ENCODE data around the gene SLIT3.
A peak's percentile ranks its signal among the peaks of the same experiment; 100 is the strongest.

Gene SLIT3

DNA sequence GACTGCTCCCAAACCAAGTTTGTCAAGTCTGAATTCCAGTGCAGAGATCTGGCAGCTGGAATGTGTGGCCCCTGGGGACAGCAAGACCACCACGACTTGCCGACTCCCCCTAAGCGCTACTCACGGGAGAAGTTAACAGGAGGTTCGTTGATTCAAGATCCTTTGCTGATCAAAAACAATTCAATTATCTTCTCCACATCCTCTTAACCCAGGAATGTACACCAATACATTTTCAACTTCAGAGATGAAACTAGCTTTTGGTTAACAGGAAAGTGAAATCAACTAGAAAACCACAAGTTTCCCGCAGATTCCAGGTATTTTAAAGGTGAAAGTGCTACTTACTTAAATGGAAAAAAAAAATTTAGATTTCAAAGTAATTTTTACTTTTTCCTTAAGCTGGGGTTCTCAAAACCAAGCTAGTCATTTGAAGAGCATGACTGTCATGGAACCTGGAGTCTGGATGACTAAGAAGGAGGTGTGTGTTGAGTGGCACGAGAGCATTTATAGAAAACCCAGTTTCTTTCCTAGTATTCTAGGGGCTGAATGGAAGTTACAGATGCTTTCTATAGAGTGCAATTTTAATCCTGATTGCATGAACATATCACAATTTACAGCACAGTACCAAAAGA is 464.2 kb downstream of the SLIT3 start:
- DNase-seq, result no peak
- TF ChIP-seq GATA1 (IDR thresholded peaks at IDR 0.05; ENCODE audit: low read depth, low read length), result no peak
- TF ChIP-seq POLR2A (IDR thresholded peaks at IDR 0.05; ENCODE audit: low read length), result no peak

DNA sequence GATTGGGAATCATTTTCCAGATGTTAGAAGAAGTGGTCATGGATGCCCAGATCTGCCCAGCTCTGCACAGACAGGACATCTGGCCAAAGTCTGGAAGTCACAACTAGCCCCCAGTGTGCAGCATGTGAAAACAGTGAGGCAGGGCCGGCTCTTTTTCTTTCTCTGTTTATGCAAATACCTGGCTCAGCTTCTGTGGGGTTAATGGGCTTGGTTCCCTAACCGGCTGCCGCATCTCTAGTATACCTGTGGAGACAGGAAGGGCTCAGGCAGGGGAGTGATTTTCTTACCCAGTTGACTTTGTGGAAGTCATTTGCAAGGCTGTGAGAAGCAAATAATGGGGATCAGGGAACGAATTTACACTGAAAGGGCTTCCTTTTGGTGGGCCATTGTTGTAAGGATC is 467.0 kb downstream of the SLIT3 start:
- DNase-seq, result no peak
- TF ChIP-seq POLR2A (IDR thresholded peaks at IDR 0.05; ENCODE audit: low read length) (no peak), GATA1 (IDR thresholded peaks at IDR 0.05; ENCODE audit: low read depth, low read length) (no peak)

DNA sequence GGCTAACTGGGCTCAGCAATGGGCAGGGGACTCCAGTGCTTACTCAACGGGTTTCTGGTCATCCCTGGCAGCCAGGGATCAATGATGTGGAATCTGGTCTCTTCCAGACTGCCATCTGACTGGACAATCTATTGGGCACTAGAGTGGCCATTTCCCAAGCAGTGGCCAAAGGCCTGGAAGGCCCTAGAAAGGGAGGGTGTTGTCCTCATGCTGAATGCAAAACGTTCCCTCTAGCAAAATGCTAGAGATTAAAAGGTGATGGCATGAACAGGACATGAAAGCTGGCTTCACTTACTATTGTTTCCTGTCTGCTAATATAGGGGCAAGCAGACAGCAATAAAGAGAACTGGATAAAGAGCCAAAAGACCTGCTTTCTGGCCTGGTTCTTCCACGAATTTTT is 467.6 kb downstream of the SLIT3 start:
- DNase-seq, result no peak
- TF ChIP-seq POLR2A (IDR thresholded peaks at IDR 0.05; ENCODE audit: low read length), result no peak
- TF ChIP-seq GATA1 (IDR thresholded peaks at IDR 0.05; ENCODE audit: low read depth, low read length), result no peak

DNA sequence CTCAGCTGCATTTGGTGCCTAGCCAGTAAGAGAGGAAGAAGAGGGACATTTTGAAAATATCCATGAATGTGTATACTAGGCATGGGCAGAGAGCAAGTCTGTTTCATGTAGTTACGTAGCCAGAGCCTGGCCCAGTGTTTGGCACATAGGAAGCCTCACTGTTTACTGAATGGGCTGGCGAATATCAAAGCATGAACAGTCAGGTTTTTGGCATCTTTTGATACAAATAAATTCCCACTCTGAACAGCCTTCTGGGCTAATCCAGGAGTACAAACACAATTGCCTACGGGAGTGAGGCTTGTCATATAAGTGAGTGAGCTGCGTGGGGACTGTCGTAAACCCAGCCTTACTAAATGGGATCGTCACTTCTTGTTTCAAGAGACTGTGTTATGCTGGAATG is 468.6 kb downstream of the SLIT3 start:
- DNase-seq, result no peak
- no peak for TF ChIP-seq POLR2A (IDR thresholded peaks at IDR 0.05; ENCODE audit: low read length)

DNA sequence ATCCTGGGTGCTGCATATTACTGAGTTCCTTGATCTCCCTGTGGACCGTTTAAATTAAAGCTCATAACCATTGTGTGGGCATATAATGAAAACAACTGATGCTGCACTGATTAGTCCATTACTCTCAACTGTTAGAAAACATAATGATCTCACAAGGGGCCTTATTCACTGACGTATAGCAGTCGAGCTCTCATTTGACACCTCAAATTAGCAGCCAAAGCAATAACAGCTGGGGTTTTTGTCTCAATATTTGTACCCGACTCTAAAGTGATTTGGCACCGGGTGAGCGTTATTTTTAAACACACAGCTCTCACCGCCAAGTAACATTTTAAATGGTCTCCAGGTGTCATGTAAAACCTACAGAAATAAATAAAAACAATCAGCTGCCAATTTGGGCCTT is 469.6 kb downstream of the SLIT3 start:
- no peak for DNase-seq

DNA sequence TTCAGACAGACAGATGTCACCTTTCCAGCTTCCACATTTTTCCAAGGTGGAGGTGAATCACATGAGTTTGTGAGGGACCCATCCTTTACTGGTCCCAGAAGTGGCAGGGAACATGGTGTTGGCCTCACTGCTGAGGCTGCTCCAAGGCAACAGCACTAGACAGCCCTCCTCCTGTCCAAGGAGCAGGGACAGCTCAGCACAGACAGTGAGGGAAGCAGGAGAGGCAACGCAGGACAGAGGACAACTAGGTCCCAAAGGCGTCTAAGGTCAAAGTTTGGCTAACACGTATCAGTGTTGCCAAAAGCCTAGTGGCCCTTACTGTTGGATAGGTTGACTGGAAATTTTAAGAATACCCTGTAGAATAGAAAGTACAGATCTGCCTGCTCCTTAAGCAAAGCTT is 470.1 kb downstream of the SLIT3 start:
- no peak for TF ChIP-seq POLR2A (IDR thresholded peaks at IDR 0.05; ENCODE audit: low read length)
- no peak for TF ChIP-seq GATA1 (IDR thresholded peaks at IDR 0.05; ENCODE audit: low read depth, low read length)
- DNase-seq, result no peak

More for the DNA sequence above, 469.6 kb downstream of the SLIT3 start:
- no peak for TF ChIP-seq GATA1 (IDR thresholded peaks at IDR 0.05; ENCODE audit: low read depth, low read length)
- TF ChIP-seq POLR2A (IDR thresholded peaks at IDR 0.05; ENCODE audit: low read length), result no peak

DNA sequence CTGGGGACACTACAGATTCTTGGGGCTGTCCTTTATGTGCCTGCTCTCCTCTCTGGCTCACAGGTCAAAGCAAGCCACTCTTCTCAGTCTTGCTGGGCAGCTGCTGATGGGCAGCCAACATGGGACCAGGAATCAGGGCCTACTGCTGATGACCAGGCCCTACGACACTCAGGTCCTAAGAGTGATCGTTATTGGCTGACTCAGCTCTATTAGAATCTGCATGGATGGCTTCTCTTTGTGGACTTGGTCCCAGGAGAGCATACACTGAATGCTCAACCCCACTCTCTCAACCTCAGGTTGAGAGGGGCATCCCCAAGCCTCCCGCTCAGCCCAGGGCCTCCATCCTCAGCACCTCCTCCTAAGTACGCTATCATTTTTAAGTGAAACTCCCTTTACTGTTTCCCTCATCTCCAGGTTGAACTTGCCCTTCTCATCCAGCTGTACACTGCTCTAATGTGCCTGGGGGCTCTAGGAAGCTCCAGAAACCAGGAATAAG is 471.0 kb downstream of the SLIT3 start:
- no peak for DNase-seq
- TF ChIP-seq GATA1 (IDR thresholded peaks at IDR 0.05; ENCODE audit: low read depth, low read length) (no peak), POLR2A (IDR thresholded peaks at IDR 0.05; ENCODE audit: low read length) (no peak)

DNA sequence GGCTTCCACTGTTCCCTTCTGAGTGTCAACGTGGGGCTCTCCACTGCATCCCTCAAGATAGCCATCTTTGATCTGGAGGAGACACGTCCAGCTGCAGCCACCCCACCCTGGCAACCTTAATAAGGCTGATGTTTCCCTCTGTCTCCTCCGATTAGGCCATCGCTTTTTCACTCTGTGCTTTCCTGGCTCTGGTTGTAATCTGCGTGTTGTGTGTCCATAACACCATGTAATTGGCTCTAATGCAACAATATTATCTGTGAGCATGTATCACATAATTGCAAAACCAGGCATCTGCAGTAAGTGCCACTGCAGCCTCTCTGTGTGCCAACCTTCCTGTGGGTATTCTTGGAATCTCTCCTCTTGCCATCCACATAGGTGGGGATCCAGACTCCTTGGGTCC is 471.9 kb downstream of the SLIT3 start:
- TF ChIP-seq GATA1 (IDR thresholded peaks at IDR 0.05; ENCODE audit: low read depth, low read length) (no peak), POLR2A (IDR thresholded peaks at IDR 0.05; ENCODE audit: low read length) (no peak)

DNA sequence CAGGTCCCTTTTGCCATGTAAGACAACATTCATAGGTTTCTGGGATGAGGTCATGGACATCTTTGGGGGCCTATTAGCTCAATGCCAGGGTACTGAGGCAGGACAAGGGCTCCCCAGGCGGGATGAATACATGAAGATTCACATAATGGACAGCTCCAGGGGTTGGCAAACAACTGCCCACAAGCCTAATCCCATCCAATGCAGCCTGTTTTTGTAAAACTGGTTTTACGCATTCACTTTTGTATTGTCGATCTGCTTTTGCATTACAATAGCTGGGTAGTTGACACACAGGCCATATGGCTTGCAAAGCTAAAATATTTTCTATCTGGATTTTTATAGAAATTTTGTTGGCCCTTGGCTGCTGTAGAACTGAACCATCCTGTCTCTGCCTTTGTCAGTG is 473.3 kb downstream of the SLIT3 start:
- no peak for TF ChIP-seq GATA1 (IDR thresholded peaks at IDR 0.05; ENCODE audit: low read depth, low read length)
- no peak for TF ChIP-seq POLR2A (IDR thresholded peaks at IDR 0.05; ENCODE audit: low read length)
- DNase-seq, result no peak

More for the DNA sequence above, 471.9 kb downstream of the SLIT3 start:
- no peak for DNase-seq

DNA sequence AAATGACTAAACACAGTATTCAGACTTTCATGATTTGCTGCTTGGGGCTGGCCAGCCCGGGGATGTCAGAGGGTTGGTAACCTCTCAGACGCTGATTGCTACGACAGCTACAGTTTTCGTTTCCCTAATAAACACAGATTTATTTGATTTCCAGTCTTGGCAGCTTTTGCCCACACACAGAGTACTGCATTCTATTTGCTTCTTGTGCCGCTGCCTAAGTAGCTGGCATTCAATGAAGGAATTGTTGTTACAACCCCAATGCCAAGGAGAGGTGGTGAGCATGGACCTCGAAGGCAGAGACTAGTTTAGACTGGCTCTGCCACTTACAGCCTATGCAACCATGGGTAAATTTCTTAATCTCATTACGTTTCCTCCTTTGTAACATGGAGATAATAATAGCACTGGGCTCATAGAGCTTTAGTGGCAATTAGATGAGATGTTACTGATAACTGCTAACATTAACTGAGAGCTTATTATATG is 474.7 kb downstream of the SLIT3 start:
- no peak for DNase-seq
- TF ChIP-seq GATA1 (IDR thresholded peaks at IDR 0.05; ENCODE audit: low read depth, low read length) (no peak), POLR2A (IDR thresholded peaks at IDR 0.05; ENCODE audit: low read length) (no peak)

DNA sequence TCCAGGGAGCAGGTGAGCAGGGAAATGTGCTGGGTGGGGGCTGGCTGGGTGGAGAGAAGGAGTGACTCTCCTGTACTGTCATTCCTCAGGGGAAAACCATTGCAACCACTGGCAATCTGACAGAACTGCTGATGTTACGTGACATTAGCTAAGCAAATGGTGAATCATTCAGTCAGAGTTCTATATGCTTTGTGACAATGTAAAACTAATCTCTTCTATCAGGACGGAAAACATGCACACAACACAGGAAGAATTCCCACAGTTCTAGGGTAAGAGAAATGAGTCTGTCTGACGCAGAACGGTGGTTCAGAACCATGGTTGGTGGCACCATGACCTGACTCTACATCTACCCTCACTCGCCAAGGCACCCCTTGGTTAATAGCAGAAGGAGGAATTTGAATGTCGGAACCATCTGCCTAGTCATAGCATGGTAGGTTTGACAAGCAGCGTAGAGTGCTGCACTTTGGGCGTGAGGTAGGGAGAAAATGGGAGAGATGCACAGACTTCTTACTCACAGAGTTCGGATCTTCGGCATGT is 478.1 kb downstream of the SLIT3 start:
- TF ChIP-seq GATA1 (IDR thresholded peaks at IDR 0.05; ENCODE audit: low read depth, low read length), result no peak
- no peak for TF ChIP-seq POLR2A (IDR thresholded peaks at IDR 0.05; ENCODE audit: low read length)
- peak in 1 of 2 experiments; percentile 43 for DNase-seq

DNA sequence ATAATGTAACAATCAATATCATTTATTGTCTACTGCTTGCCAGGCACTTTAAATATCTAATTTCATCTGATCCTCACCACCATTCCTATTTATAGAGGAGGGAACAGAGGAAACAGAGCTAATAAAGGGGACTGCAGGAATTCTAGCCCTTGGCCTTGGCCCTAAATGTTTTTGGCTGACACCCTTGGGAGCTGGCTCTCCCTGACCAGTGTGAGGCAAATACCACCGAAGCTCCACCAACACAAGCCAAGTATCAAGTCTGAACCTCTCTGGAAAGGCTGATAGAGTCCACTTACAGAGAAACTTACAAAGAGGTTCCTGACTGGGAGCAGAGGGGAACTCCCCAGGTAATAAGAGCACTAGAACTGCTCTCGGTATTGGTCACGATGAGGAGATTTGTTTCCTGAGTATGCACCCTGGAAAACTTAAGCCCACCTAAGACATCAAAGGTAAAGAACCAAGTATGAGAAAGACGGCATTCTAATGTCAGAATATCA is 478.6 kb downstream of the SLIT3 start:
- DNase-seq, result no peak
- TF ChIP-seq POLR2A (IDR thresholded peaks at IDR 0.05; ENCODE audit: low read length), result no peak
- no peak for TF ChIP-seq GATA1 (IDR thresholded peaks at IDR 0.05; ENCODE audit: low read depth, low read length)

DNA sequence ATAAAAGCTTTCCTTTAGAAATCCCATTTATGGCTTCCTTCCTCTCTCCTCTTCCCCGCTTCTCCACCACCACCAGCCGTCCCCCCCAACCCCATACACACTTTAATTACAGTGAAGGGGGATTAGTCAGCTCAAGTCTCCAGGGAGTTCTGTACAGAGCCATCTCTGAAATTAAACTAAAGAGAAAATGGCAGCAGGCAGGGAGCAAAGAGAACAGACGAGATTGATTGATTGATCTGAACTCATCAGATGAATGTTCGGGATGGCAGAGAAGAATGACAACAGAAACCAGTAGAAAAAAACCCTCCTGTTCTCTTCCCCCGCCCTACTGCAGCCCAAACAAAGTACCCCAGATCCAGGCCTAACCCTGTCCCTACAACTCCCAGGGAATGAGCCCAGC is 480.1 kb downstream of the SLIT3 start:
- TF ChIP-seq POLR2A (IDR thresholded peaks at IDR 0.05; ENCODE audit: low read length) (no peak), GATA1 (IDR thresholded peaks at IDR 0.05; ENCODE audit: low read depth, low read length) (no peak)
- no peak for DNase-seq

DNA sequence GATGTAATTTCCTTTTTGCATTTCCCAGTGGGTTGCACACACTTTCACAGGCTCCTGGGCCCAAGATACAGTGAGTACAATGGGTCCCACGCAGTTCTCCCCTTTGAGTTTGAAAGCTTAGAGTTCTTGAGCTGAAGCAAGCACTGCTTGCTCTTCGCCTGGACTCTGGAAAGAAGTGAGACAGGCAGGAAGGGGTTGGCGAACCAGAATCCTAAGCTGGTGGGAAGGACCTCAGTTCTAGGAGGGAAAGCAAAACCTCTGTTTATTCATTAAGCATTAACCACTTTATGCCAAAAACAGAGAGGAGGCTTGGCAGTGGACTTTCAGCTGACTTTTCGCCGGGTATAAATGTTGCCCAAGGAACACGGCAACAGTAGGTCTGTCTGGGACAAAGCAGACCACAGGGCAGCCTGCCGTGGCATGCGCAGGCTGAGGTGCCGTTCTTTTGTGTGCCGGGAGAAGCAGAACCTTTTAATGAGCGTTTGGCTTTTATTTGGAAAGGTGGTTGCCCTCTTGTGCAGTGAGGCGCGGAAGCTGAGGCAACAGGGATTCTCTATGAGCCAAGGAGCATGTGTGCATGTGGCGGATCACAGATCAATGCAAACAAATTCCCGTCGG is 481.8 kb downstream of the SLIT3 start:
- DNase-seq, result no peak
- no peak for TF ChIP-seq GATA1 (IDR thresholded peaks at IDR 0.05; ENCODE audit: low read depth, low read length)
- TF ChIP-seq POLR2A (IDR thresholded peaks at IDR 0.05; ENCODE audit: low read length), result no peak

DNA sequence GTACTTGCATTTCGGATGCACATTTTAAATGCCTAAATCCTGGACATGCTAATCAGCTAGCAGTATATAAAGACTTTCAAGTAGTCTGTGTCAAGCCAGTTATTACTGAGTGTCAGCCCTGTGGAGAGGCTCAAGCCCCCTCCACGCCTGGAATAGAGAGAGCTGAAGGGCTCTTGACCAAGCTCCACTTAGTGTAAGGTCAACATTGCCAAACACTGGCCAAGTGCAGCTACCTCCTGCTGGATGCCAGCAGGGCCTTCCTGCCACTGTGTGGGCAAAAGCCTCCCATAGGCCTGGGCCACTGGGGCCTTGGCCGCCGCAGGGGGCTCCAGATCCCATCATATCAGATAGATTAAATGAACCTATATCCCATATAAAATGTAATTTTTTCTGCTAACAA is 482.4 kb downstream of the SLIT3 start:
- no peak for DNase-seq

More for the DNA sequence above, 482.4 kb downstream of the SLIT3 start:
- TF ChIP-seq GATA1 (IDR thresholded peaks at IDR 0.05; ENCODE audit: low read depth, low read length) (no peak), POLR2A (IDR thresholded peaks at IDR 0.05; ENCODE audit: low read length) (no peak)

Data from erythroblast (primary cell).